PC-9 (cell line): Measurements from ENCODE around the gene SLC35F4. TPM values are rescaled to one million over a fixed set of nuclear protein-coding genes. Genes with fewer than 3 reads are reported as not detected.

Experiments
- BruUV-seq: library from RNA; stranded (reverse); fragments of 400-500 nt; replicated peaks from 2 replicates; lab custom pipeline; 2021; lab: Mats Ljungman, UMichigan
- CTCF ChIA-PET: fragments of 300-600 bp; sonication (Branson Sonifier 250); formaldehyde crosslinking; loops from one replicate; lab custom pipeline; 2022; ENCODE audit warnings: antibody characterized with exemption; lab: Charles Lee
- POLR2A ChIA-PET: fragments of 300-600 bp; sonication (Branson Sonifier 250); formaldehyde crosslinking; loops from one replicate; lab custom pipeline; 2022; ENCODE audit warnings: antibody characterized with exemption; ENCODE audit not compliant: unreplicated experiment; lab: Charles Lee
- DNase-seq, 2 experiments: peaks; one replicate each; pipeline versions ENCODE4 v3.0.0 to v3.0.0-alpha.2; 2015 to 2022; ENCODE audit warnings: mixed read lengths in 1 of 2
- H2AFZ ChIP-seq: fragments of 200-600 bp; sonication (generic); 2 replicates; pipeline ENCODE4 v1.8.1; 2017; ENCODE audit warnings: antibody characterized with exemption
- H3F3A ChIP-seq: fragments of 200-600 bp; sonication (generic); 2 replicates; pipeline ENCODE4 v1.8.1; 2017; ENCODE audit warnings: antibody characterized with exemption, mild to moderate bottlenecking, low read depth; ENCODE audit not compliant: insufficient read depth
- H3K27ac ChIP-seq: fragments of 200-600 bp; sonication (generic); 2 replicates; pipeline ENCODE4 v1.6.1; 2016; ENCODE audit warnings: mixed run types
- H3K27me3 ChIP-seq: fragments of 200-600 bp; sonication (generic); 2 replicates; pipeline ENCODE4 v1.6.1; 2016; ENCODE audit warnings: low read depth, mixed run types; ENCODE audit not compliant: insufficient read depth
- H3K36me3 ChIP-seq: fragments of 200-600 bp; sonication (generic); 2 replicates; pipeline ENCODE4 v1.6.1; 2016; ENCODE audit warnings: low read depth, mixed run types
- H3K4me1 ChIP-seq: fragments of 200-600 bp; sonication (generic); replicated peaks from 2 replicates; pipeline ENCODE4 v1.6.1; 2016; ENCODE audit warnings: mixed run types; ENCODE audit not compliant: insufficient read depth
- H3K4me2 ChIP-seq: fragments of 200-600 bp; sonication (generic); 2 replicates; pipeline ENCODE4 v1.6.1; 2017; ENCODE audit warnings: mixed run types
- H3K4me3 ChIP-seq: fragments of 200-600 bp; sonication (generic); 2 replicates; pipeline ENCODE4 v1.6.1; 2016; ENCODE audit warnings: mixed run types
- H3K79me2 ChIP-seq: fragments of 200-600 bp; sonication (generic); 2 replicates; pipeline ENCODE4 v1.6.1; 2017; ENCODE audit warnings: low read depth, mixed run types
- H3K9me2 ChIP-seq: fragments of 200-600 bp; sonication (generic); 2 replicates; pipeline ENCODE4 v1.8.1; 2017; ENCODE audit warnings: mild to moderate bottlenecking; ENCODE audit not compliant: insufficient read depth
- H3K9me3 ChIP-seq: fragments of 200-600 bp; sonication (generic); 2 replicates; pipeline ENCODE4 v1.8.1; 2016; ENCODE audit warnings: low read depth; ENCODE audit not compliant: insufficient read depth
- H4K20me1 ChIP-seq: fragments of 200-600 bp; sonication (generic); 2 replicates; pipeline ENCODE4 v1.8.1; 2017; ENCODE audit not compliant: insufficient read depth
- EZH2 ChIP-seq: fragments of 200-600 bp; sonication (generic); IDR thresholded peaks from 2 replicates; pipeline ENCODE4 v1.8.0; 2017; ENCODE audit warnings: antibody characterized with exemption, low read depth
- intact Hi-C: fragments of 100-400 bp; cut with micrococcal nuclease; formaldehyde crosslinking; loops from one replicate; pipeline ENCODE4 v1.10.0; 2022; ENCODE audit not compliant: unreplicated experiment
- total RNA-seq: library from RNA; stranded (reverse); gene quantifications from 2 replicates; pipeline ENCODE4 v1.2.3, GENCODE V29; 2021
- TF ChIP-seq, protein P1 (sequence below): fragments of 200-600 bp; sonication (generic); conservative IDR thresholded peaks from 2 replicates; pipeline ENCODE4 v1.6.1; 2017; ENCODE audit warnings: mixed run types, antibody characterized with exemption, mild to moderate bottlenecking, moderate library complexity

Gene SLC35F4
- total RNA-seq, 1 experiment from 2014 or later: not detected

DNA sequence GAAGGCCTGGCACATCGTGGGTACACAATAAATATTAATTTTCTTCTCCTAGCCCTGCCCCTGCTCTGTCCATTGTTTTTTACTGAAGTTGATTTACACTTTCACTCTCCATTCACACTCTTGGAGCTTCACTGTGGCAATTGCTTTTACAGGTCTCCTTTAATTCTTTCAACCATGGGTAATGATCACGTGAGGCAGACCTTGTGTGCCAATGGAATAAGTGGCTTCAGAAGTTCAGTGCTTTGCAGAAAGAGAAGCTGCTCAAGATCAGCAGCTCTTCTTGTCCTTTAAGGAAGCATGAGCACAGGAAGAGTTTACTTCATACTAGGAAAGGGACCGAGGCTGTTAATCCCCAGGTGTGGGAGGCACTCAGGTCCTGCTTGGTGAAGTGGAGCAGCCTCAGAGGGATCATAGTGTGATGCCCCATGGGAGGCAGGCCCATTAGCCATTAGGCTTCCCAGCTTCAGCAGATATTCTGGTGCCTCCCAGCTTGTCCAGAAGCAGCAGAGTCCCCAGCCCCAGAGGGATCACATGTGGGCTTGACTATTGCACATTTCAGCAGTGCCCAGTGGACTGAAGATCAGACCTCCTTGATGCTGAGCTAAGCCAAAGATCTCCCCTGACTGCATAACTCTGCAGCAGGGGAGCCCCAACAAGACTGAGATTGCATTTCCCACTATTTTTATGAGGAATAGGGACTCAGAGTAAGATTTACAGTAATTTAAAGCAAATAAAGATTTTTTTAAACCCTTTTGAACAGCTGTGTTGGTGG, 5.0 kb upstream of the SLC35F4 start:
- no TSS peak for BruUV-seq
- Histone ChIP-seq H4K20me1 (no peaks in the 10 kb centered on the region), H3K36me3 (no peaks in the 10 kb centered on the region), H3K27ac (no peak overlapping the region), H3K79me2 (no peaks in the 10 kb centered on the region), H3K27me3 (0 out of 2 replicates have a peak, but pooled peaks cover 5% of the 10 kb centered on the region), H3K9me3 (no peaks in the 10 kb centered on the region), H2AFZ (no peak overlapping the region), H3K4me1 (no peaks in the 10 kb centered on the region), H3K4me2 (no peak overlapping the region), H3F3A (no peaks in the 10 kb centered on the region), H3K4me3 (no peak overlapping the region), H3K9me2 (0 out of 2 replicates have a peak, but pooled peaks cover 3% of the 10 kb centered on the region)
- intact Hi-C loops: loop anchor here (5.0 kb wide), 1 partner anchor 384 kb away; no protein-coding TSS in a partner anchor
- POLR2A ChIA-PET: no interaction called here
- CTCF ChIA-PET: no interaction called here
- no peak for DNase-seq
- TF ChIP-seq, protein P1, sequence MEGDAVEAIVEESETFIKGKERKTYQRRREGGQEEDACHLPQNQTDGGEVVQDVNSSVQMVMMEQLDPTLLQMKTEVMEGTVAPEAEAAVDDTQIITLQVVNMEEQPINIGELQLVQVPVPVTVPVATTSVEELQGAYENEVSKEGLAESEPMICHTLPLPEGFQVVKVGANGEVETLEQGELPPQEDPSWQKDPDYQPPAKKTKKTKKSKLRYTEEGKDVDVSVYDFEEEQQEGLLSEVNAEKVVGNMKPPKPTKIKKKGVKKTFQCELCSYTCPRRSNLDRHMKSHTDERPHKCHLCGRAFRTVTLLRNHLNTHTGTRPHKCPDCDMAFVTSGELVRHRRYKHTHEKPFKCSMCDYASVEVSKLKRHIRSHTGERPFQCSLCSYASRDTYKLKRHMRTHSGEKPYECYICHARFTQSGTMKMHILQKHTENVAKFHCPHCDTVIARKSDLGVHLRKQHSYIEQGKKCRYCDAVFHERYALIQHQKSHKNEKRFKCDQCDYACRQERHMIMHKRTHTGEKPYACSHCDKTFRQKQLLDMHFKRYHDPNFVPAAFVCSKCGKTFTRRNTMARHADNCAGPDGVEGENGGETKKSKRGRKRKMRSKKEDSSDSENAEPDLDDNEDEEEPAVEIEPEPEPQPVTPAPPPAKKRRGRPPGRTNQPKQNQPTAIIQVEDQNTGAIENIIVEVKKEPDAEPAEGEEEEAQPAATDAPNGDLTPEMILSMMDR: no peak
- TF ChIP-seq EZH2: no peak

DNA sequence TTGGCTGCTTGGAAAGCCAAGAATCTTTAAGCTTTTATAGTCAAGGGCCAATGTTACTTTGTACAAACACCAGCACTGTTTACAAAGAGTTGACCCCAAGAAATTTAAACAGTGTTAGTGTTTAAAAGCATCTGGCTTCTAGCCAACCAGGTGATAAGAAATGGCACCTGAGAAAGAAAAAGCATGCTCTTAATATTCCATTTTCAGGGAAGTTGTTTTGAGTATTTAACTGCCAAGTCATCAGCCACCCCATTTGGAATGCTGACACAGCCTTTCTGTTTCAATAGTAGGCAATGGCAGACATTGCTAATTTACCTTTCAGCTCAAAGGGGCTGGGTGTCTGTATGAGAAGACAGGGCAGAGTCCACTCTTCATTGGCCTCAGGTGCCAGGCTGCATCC, 3.7 kb upstream of the SLC35F4 start:
- no peak overlapping the region for H3K27ac ChIP-seq
- BruUV-seq: no TSS peak

DNA sequence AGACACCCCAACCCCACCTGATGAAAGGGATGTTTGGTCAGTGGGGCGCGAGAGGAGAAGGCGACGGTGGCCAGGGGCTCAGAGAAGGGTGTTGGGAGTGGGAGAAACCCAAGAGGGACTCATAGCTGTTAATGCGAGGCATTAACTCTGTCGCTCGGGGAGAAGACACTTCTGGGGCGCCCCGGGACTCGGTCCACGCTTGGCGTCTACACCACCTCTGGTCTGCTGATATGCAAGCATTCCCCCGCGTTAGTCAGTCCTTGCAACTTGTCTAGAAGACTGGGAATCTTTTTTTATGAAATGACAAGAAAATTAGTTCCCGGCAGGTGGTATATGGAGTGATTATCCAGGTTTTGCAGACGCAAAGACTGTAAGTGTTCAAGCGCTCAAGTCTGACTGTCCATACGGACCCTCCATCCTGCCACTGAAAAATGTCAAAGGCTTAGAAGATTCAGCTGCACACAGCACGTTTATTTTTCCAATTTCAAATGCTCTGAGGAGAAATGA, 360 bp upstream of the SLC35F4 start:
- no peak overlapping the region for H2AFZ ChIP-seq
- intact Hi-C loops: no loop called here
- TF ChIP-seq, protein P1: no peak
- BruUV-seq: no TSS peak
- H3K27ac ChIP-seq: no peak overlapping the region
- no peaks in the 10 kb centered on the region for H3K9me2 ChIP-seq
- H3K36me3 ChIP-seq: no peaks in the 10 kb centered on the region
- no peak overlapping the region for H3K4me2 ChIP-seq
- POLR2A ChIA-PET: no interaction called here
- H3F3A ChIP-seq: no peaks in the 10 kb centered on the region
- H3K27me3 ChIP-seq: peaks cover 11% of the 10 kb centered on the region; the same call in 1 of the 2 replicates
- H3K4me1 ChIP-seq: no peaks in the 10 kb centered on the region
- no peaks in the 10 kb centered on the region for H4K20me1 ChIP-seq
- H3K9me3 ChIP-seq: no peaks in the 10 kb centered on the region
- no peak overlapping the region for H3K4me3 ChIP-seq
- DNase-seq: no peak
- no peaks in the 10 kb centered on the region for H3K79me2 ChIP-seq
- CTCF ChIA-PET: no interaction called here

More for the DNA sequence above, 3.7 kb upstream of the SLC35F4 start:
- POLR2A ChIA-PET: no interaction called here
- H3K27me3 ChIP-seq: 0 out of 2 replicates have a peak, but pooled peaks cover 5% of the 10 kb centered on the region
- H2AFZ ChIP-seq: no peak overlapping the region
- H3F3A ChIP-seq: no peaks in the 10 kb centered on the region
- no peaks in the 10 kb centered on the region for H3K36me3 ChIP-seq
- CTCF ChIA-PET: no interaction called here
- H3K4me1 ChIP-seq: no peaks in the 10 kb centered on the region
- no peaks in the 10 kb centered on the region for H3K79me2 ChIP-seq
- no peaks in the 10 kb centered on the region for H3K9me3 ChIP-seq
- H4K20me1 ChIP-seq: no peaks in the 10 kb centered on the region
- no peak overlapping the region for H3K4me2 ChIP-seq
- no peaks in the 10 kb centered on the region for H3K9me2 ChIP-seq
- no peak for DNase-seq
- H3K4me3 ChIP-seq: no peak overlapping the region
- TF ChIP-seq EZH2: no peak
- TF ChIP-seq, protein P1: no peak
- intact Hi-C loops: loop anchor here (5.0 kb wide), 1 partner anchor 382 kb away; no protein-coding TSS in a partner anchor
